GM12892 (cell line): Measurements from ENCODE around the gene PTGS1.
A peak's percentile ranks its signal among the peaks of the same experiment; 100 is the strongest.
"Not testable (repeated sequence)": the region's sequence is repeated elsewhere in the genome, so short reads cannot be mapped to it uniquely, and the experiment has no call there.

Experiments
- DNase-seq: peaks from one replicate; pipeline ENCODE4 v3.0.0; 2011; ENCODE audit not compliant: insufficient read length
- FAIRE-seq: peaks from 2 replicates; lab custom pipeline; 2011; peaks lifted over from hg19 to GRCh38; lab: Jason Lieb, UNC
- POLR2A ChIP-seq: IDR thresholded peaks from 2 replicates; pipeline ENCODE4 v1.6.1; 2011; ENCODE audit warnings: low read depth, low read length, control low read depth
- POLR2AphosphoS5 ChIP-seq: IDR thresholded peaks from 2 replicates; pipeline ENCODE4 v1.6.1; 2011; ENCODE audit warnings: low read depth, low read length, control low read depth
- TAF1 ChIP-seq: IDR thresholded peaks from 2 replicates; pipeline ENCODE4 v1.6.1; 2011; ENCODE audit warnings: low read depth, mild to moderate bottlenecking, control low read depth, low read length, borderline replicate concordance

PTGS1 gene

GRCh38 chr9:122348288-122348777 is 22.5 kb upstream of the PTGS1 start:
- FAIRE-seq (no peak), DNase-seq (no peak)

GRCh38 chr9:122348791-122349190 is 22.0 kb upstream of the PTGS1 start:
- FAIRE-seq (no peak), DNase-seq (no peak)
- TF ChIP-seq TAF1 = no peak
- no peak for TF ChIP-seq POLR2AphosphoS5
- TF ChIP-seq POLR2A = no peak

More at GRCh38 chr9:122348288-122348777, 22.5 kb upstream of the PTGS1 start:
- TF ChIP-seq POLR2A (no peak), TAF1 (no peak), POLR2AphosphoS5 (no peak)

GRCh38 chr9:122349201-122349600 is 21.6 kb upstream of the PTGS1 start:
- FAIRE-seq = no peak

GRCh38 chr9:122350577-122351355 is 20.1 kb upstream of the PTGS1 start:
- FAIRE-seq (peak; percentile 93), DNase-seq (peak; percentile 72)
- TF ChIP-seq TAF1 (no peak), POLR2A (no peak), POLR2AphosphoS5 (no peak)

More at GRCh38 chr9:122349201-122349600, 21.6 kb upstream of the PTGS1 start:
- DNase-seq = no peak
- TF ChIP-seq POLR2AphosphoS5 (no peak), POLR2A (no peak), TAF1 (no peak)

- TF ChIP-seq POLR2AphosphoS5 (no peak), TAF1 (no peak), POLR2A (no peak)
- no peak for DNase-seq
- FAIRE-seq = no peak
Observed at GRCh38 chr9:122354536-122355199, 16.2 kb upstream of the PTGS1 start.

- DNase-seq = no peak
- no peak for TF ChIP-seq POLR2AphosphoS5
- no peak for TF ChIP-seq TAF1
- TF ChIP-seq POLR2A = no peak
- no peak for FAIRE-seq
Observed at GRCh38 chr9:122355336-122355875, 15.4 kb upstream of the PTGS1 start.

GRCh38 chr9:122356627-122357026 is 14.2 kb upstream of the PTGS1 start:
- TF ChIP-seq POLR2A (no peak), TAF1 (no peak), POLR2AphosphoS5 (no peak)
- DNase-seq (no peak), FAIRE-seq (no peak)

- FAIRE-seq = no peak
- DNase-seq = no peak
- TF ChIP-seq TAF1 (no peak), POLR2AphosphoS5 (no peak), POLR2A (no peak)
Observed at GRCh38 chr9:122360891-122361290, 9.9 kb upstream of the PTGS1 start.

GRCh38 chr9:122363131-122363530 is 7.7 kb upstream of the PTGS1 start:
- not testable (repeated sequence) for FAIRE-seq

GRCh38 chr9:122364117-122364782 is 6.6 kb upstream of the PTGS1 start:
- TF ChIP-seq POLR2A = no peak
- no peak for TF ChIP-seq TAF1
- TF ChIP-seq POLR2AphosphoS5 = no peak
- DNase-seq (no peak), FAIRE-seq (no peak)

More at GRCh38 chr9:122363131-122363530, 7.7 kb upstream of the PTGS1 start:
- DNase-seq = not testable (repeated sequence)

GRCh38 chr9:122364783-122365150 is 6.1 kb upstream of the PTGS1 start:
- no peak for FAIRE-seq
- no peak for TF ChIP-seq TAF1
- no peak for TF ChIP-seq POLR2A
- no peak for TF ChIP-seq POLR2AphosphoS5

More at GRCh38 chr9:122364783-122365150, 6.1 kb upstream of the PTGS1 start:
- DNase-seq = no peak
